LHCN-M2 (cell line): ENCODE data around the gene LCMT2. TPM values are rescaled to one million over a fixed set of nuclear protein-coding genes. Genes with fewer than 3 reads are reported as not detected.

ENCODE experiments used
- DNase-seq: peaks from one replicate; pipeline ENCODE4 v3.0.0-alpha.2; 2012; ENCODE audit warnings: low read depth
- total RNA-seq: library from RNA; depleted of rRNA; stranded (reverse); fragments of >200 nt; gene quantifications from 2 replicates; pipeline ENCODE4 v1.2.3, GENCODE V29; 2014; rRNA removed

The LCMT2 gene
- total RNA-seq, 1 experiment from 2014 or later, result 10.4 TPM

GRCh38 chr15:43276563-43277200 lies 53.7 kb downstream of the LCMT2 start:
- no peak for DNase-seq

GRCh38 chr15:43275740-43276562 lies 54.4 kb downstream of the LCMT2 start:
- DNase-seq, result no peak

DNA sequence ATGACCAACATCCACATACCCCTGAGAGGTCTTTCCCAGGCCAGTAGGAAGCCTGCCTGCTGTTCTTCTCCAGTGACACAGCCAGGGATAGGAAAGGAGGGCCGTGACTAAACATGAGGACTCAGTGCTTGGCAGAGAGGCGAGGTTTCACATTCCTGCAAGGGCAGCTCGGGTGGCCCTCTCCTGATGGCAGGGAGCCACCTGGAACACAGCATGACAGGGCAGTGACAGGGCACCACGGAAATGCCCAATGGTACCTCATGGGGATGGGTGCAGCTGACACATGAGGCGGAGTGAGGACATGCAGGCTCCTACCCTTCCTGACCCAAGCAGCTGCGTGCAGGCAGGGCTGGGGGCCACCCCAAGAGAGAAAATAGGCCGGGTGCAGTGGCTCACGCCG lies 56.2 kb downstream of the LCMT2 start:
- DNase-seq, result peak; percentile 45

Other genes with a start within 250 kb of the LCMT2 start
- gene UBR1, start 224.5 kb downstream of the LCMT2 start, total RNA-seq, result 23.0 and 24.7 TPM in 2 replicates
- 5.2 and 5.7 TPM in 2 replicates for gene TMEM62, start 197.0 kb downstream of the LCMT2 start, total RNA-seq
- gene CCNDBP1, start 145.2 kb downstream of the LCMT2 start, total RNA-seq, result 50.1 and 53.2 TPM in 2 replicates
- not detected in 2 replicates for gene EPB42, start 109.6 kb downstream of the LCMT2 start, total RNA-seq
- 0.64 TPM in 1 of 2 replicates, not detected in the other for gene TGM5, start 63.6 kb downstream of the LCMT2 start, total RNA-seq
- gene TGM7, start 28.3 kb downstream of the LCMT2 start, total RNA-seq, result not detected in 2 replicates
- 20.8 and 24.2 TPM in 2 replicates for gene ZSCAN29, start 40.5 kb upstream of the LCMT2 start, total RNA-seq
- 13.8 and 15.6 TPM in 2 replicates for gene TUBGCP4, start 40.5 kb upstream of the LCMT2 start, total RNA-seq
- 37.7 and 46.0 TPM in 2 replicates for gene TP53BP1, start 162.6 kb upstream of the LCMT2 start, total RNA-seq
- gene MAP1A, start 187.0 kb upstream of the LCMT2 start, total RNA-seq, result 52.7 and 61.2 TPM in 2 replicates